PC-3 (cell line): ENCODE data around the gene PNN.

Experiments
- EZH2 ChIP-seq: fragments of 300-600 bp; sonication (generic); IDR thresholded peaks from one replicate; pipeline ENCODE4 v1.6.1; 2017; ENCODE audit warnings: antibody characterized with exemption, mild to moderate bottlenecking, low read length; ENCODE audit not compliant: unreplicated experiment
- TF ChIP-seq, protein P1 (sequence below): fragments of 300-600 bp; sonication (generic); conservative IDR thresholded peaks from 2 replicates; pipeline ENCODE4 v1.5.1; 2017; ENCODE audit warnings: antibody characterized with exemption, low read depth, mild to moderate bottlenecking, low read length

DNA sequence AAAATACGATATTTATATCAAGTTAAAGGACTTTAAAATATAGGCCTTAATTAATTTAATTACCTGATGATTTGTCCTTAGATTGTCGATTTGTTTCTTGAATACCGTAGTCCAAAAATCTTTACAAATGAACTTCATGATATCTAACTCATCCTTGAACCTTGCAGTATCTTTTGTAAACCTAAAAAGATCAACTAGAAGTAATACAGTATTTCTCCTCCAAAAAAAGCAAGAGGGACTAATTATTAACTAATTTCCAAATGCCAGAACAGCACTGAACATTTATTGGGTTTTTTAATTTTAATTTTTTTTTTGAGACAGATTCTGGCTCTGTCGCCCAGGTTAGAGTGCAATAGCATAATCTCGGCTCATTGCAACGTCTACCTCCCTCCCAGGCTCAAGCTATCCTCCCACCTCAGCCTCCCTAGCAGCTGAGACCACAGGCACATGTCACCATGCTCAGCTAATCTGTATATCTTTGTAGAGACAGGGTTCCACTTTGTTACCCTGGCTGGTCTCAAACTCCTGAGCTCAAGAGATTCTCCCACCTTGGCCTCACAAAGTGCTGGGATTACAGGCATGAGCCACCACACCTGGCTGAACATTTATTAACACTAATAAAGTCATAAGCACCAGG lies 16.7 kb upstream of the PNN start:
- TF ChIP-seq, protein P1, sequence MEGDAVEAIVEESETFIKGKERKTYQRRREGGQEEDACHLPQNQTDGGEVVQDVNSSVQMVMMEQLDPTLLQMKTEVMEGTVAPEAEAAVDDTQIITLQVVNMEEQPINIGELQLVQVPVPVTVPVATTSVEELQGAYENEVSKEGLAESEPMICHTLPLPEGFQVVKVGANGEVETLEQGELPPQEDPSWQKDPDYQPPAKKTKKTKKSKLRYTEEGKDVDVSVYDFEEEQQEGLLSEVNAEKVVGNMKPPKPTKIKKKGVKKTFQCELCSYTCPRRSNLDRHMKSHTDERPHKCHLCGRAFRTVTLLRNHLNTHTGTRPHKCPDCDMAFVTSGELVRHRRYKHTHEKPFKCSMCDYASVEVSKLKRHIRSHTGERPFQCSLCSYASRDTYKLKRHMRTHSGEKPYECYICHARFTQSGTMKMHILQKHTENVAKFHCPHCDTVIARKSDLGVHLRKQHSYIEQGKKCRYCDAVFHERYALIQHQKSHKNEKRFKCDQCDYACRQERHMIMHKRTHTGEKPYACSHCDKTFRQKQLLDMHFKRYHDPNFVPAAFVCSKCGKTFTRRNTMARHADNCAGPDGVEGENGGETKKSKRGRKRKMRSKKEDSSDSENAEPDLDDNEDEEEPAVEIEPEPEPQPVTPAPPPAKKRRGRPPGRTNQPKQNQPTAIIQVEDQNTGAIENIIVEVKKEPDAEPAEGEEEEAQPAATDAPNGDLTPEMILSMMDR = no peak
- TF ChIP-seq EZH2 = no peak
